PC-3 (cell line): Measurements from ENCODE around the gene ENTPD2. TPM values are rescaled to one million over a fixed set of nuclear protein-coding genes. Genes with fewer than 3 reads are reported as not detected.

Source experiments
- ATAC-seq: fragments of 200-7000 bp; cut with Tn5 transposase; 2 replicates; pipeline ENCODE4 v1.9.1; 2020; ENCODE audit warnings: mild to moderate bottlenecking, moderate library complexity
- BruUV-seq: library from RNA; stranded (reverse); fragments of 400-500 nt; replicated peaks from 2 replicates; lab custom pipeline; 2021; lab: Mats Ljungman, UMichigan
- CTCF ChIA-PET: fragments of 300-600 bp; sonication (Branson Sonifier 250); formaldehyde crosslinking; loops from one replicate; lab custom pipeline; 2022; ENCODE audit warnings: antibody characterized with exemption; lab: Charles Lee
- POLR2A ChIA-PET: fragments of 300-600 bp; sonication (Branson Sonifier 250); formaldehyde crosslinking; loops from one replicate; lab custom pipeline; 2022; ENCODE audit warnings: antibody characterized with exemption; ENCODE audit not compliant: unreplicated experiment; lab: Charles Lee
- DNase-seq: peaks from one replicate; pipeline ENCODE4 v3.0.0-alpha.2; 2015
- H2AFZ ChIP-seq: fragments of 300-600 bp; sonication (generic); 2 replicates; pipeline ENCODE4 v1.6.0; 2016; ENCODE audit warnings: antibody characterized with exemption, low read length
- H3F3A ChIP-seq: fragments of 300-600 bp; sonication (generic); one replicate; pipeline ENCODE4 v1.6.0; 2017; ENCODE audit warnings: antibody characterized with exemption, low read length, control low read depth, mild to moderate bottlenecking; ENCODE audit not compliant: unreplicated experiment
- H3K27ac ChIP-seq: fragments of 300-600 bp; sonication (generic); 2 replicates; pipeline ENCODE4 v1.5.1; 2016; ENCODE audit warnings: mild to moderate bottlenecking, low read length
- H3K27me3 ChIP-seq: fragments of 300-600 bp; sonication (generic); 2 replicates; pipeline ENCODE4 v1.6.1; 2016; ENCODE audit warnings: low read length, mixed read lengths
- H3K36me3 ChIP-seq: fragments of 300-600 bp; sonication (generic); 2 replicates; pipeline ENCODE4 v1.6.1; 2016; ENCODE audit warnings: low read depth, mixed run types, low read length, mixed read lengths
- H3K4me1 ChIP-seq: fragments of 300-600 bp; sonication (generic); 2 replicates; pipeline ENCODE4 v1.5.1; 2016; ENCODE audit warnings: low read length; ENCODE audit not compliant: insufficient read depth
- H3K4me2 ChIP-seq: fragments of 300-600 bp; sonication (generic); 2 replicates; pipeline ENCODE4 v1.6.0; 2016; ENCODE audit warnings: low read length
- H3K4me3 ChIP-seq: fragments of 300-600 bp; sonication (generic); 2 replicates; pipeline ENCODE4 v1.5.1; 2016; ENCODE audit warnings: mild to moderate bottlenecking, low read length, mixed read lengths
- H3K79me2 ChIP-seq: fragments of 300-600 bp; sonication (generic); 2 replicates; pipeline ENCODE4 v1.6.1; 2017; ENCODE audit warnings: low read length, mixed read lengths
- H3K9ac ChIP-seq: fragments of 300-600 bp; sonication (generic); 2 replicates; pipeline ENCODE4 v1.6.0; 2016; ENCODE audit warnings: mild to moderate bottlenecking, low read length
- H3K9me2 ChIP-seq: fragments of 300-600 bp; sonication (generic); replicated peaks from 2 replicates; pipeline ENCODE4 v1.6.1; 2016; ENCODE audit warnings: mixed run types, low read length, mixed read lengths
- H3K9me3 ChIP-seq: fragments of 300-600 bp; sonication (generic); 2 replicates; pipeline ENCODE4 v1.6.1; 2016; ENCODE audit warnings: low read length, mixed read lengths
- H4K20me1 ChIP-seq: fragments of 300-600 bp; sonication (generic); 2 replicates; pipeline ENCODE4 v1.6.1; 2016; ENCODE audit warnings: low read length, mixed read lengths
- CTCF ChIP-seq: fragments of 300-600 bp; sonication (generic); conservative IDR thresholded peaks from 2 replicates; pipeline ENCODE4 v1.5.1; 2017; ENCODE audit warnings: antibody characterized with exemption, low read depth, mild to moderate bottlenecking, low read length
- EZH2 ChIP-seq: fragments of 300-600 bp; sonication (generic); IDR thresholded peaks from one replicate; pipeline ENCODE4 v1.6.1; 2017; ENCODE audit warnings: antibody characterized with exemption, mild to moderate bottlenecking, low read length; ENCODE audit not compliant: unreplicated experiment
- EZH2phosphoT487 ChIP-seq: fragments of 300-600 bp; sonication (generic); IDR thresholded peaks from 2 replicates; pipeline ENCODE4 v1.6.1; 2018; ENCODE audit warnings: mild to moderate bottlenecking, antibody characterized with exemption, low read length, borderline replicate concordance
- intact Hi-C: fragments of 100-400 bp; cut with micrococcal nuclease; formaldehyde crosslinking; loops from 2 replicates; pipeline ENCODE4 v1.9.0; 2023
- total RNA-seq: library from RNA; depleted of rRNA; stranded (reverse); fragments of >200 nt; gene quantifications from 2 replicates; pipeline ENCODE4 v1.2.3, GENCODE V29; 2014

Gene ENTPD2
- total RNA-seq, 1 experiment from 2014 or later = 1.3 TPM

GRCh38 chr9:137083394-137084004 lies 29.6 kb upstream of the ENTPD2 start:
- TF ChIP-seq CTCF = no peak
- TF ChIP-seq EZH2phosphoT487 = no peak
- TF ChIP-seq EZH2 = no peak
- intact Hi-C loops = no loop called here
- POLR2A ChIA-PET = interaction anchor here (0.5 kb wide), 1 partner anchor 91 kb away, joined by 4 read pairs; the partner anchor contains the start of gene PAXX
- H3K9ac ChIP-seq = no peak overlapping the region
- BruUV-seq = no TSS peak
- H3F3A ChIP-seq = no peaks in the 10 kb centered on the region
- no peak overlapping the region for H2AFZ ChIP-seq
- H3K4me1 ChIP-seq = peaks cover 37% of the 10 kb centered on the region
- ATAC-seq (peak; percentile 41), DNase-seq (peak; percentile 92)
- peak overlapping the region; percentile 84 for H3K27ac ChIP-seq
- H3K4me3 ChIP-seq = peak overlapping the region; percentile 15; the same call in 1 of the 2 replicates
- no peaks in the 10 kb centered on the region for H4K20me1 ChIP-seq
- H3K9me3 ChIP-seq = no peaks in the 10 kb centered on the region
- H3K9me2 ChIP-seq = no peaks in the 10 kb centered on the region
- peaks cover 22% of the 10 kb centered on the region for H3K79me2 ChIP-seq
- H3K27me3 ChIP-seq = no peaks in the 10 kb centered on the region
- H3K4me2 ChIP-seq = peak overlapping the region; percentile 60
- H3K36me3 ChIP-seq = no peaks in the 10 kb centered on the region
- CTCF ChIA-PET = interaction anchor here (0.6 kb wide), 1 partner anchor 12 kb away, joined by 3 read pairs; no protein-coding TSS in a partner anchor

- H3K4me2 ChIP-seq = peak overlapping the region; percentile 12; the same call in 1 of the 2 replicates
- ChIA-PET POLR2A (no interaction called here), CTCF (interaction anchor here (0.6 kb wide), 1 partner anchor 12 kb away, joined by 3 read pairs; no protein-coding TSS in a partner anchor)
- ATAC-seq (no peak), DNase-seq (no peak)
- no peaks in the 10 kb centered on the region for H3K9me3 ChIP-seq
- H3K9ac ChIP-seq = no peak overlapping the region
- no peaks in the 10 kb centered on the region for H4K20me1 ChIP-seq
- no peak overlapping the region for H2AFZ ChIP-seq
- peaks cover 22% of the 10 kb centered on the region for H3K79me2 ChIP-seq
- peak overlapping the region; percentile 84 for H3K27ac ChIP-seq
- BruUV-seq = no TSS peak
- peaks cover 33% of the 10 kb centered on the region for H3K4me1 ChIP-seq
- H3F3A ChIP-seq = no peaks in the 10 kb centered on the region
- TF ChIP-seq EZH2phosphoT487 = no peak
- no peak for TF ChIP-seq CTCF
- no peak for TF ChIP-seq EZH2
- H3K36me3 ChIP-seq = no peaks in the 10 kb centered on the region
- no peak overlapping the region for H3K4me3 ChIP-seq
- intact Hi-C loops = no loop called here
- no peaks in the 10 kb centered on the region for H3K9me2 ChIP-seq
- H3K27me3 ChIP-seq = no peaks in the 10 kb centered on the region
Observed at GRCh38 chr9:137082925-137083290, 29.0 kb upstream of the ENTPD2 start.
